Right lung (tissue), 5 donors: ENCODE data around the gene UBR2. TPM values are rescaled to one million over a fixed set of nuclear protein-coding genes. Genes with fewer than 3 reads are reported as not detected.
"Not testable (repeated sequence)": the region's sequence is repeated elsewhere in the genome, so short reads cannot be mapped to it uniquely, and the experiment has no call there.

Experiments used
- DNase-seq, 2 donors: peaks; one replicate each; pipeline ENCODE4 v3.0.0-alpha.2; 2013
- polyA plus RNA-seq, 5 donors: library from polyadenylated mRNA; unstranded; fragments of 120-200 nt; gene quantifications; one replicate each; pipeline versions ENCODE4 v1.2.1 to v1.2.3, GENCODE V29; 2013; ENCODE audit warnings: inconsistent platforms in 1 of 5, low replicate concordance in 1 of 5; ENCODE audit not compliant: insufficient read length in 5 of 5, insufficient read depth in 1 of 5

UBR2 gene
- polyA plus RNA-seq, 5 donors, result 20.9 to 34.6 (median 31.0) TPM

DNA sequence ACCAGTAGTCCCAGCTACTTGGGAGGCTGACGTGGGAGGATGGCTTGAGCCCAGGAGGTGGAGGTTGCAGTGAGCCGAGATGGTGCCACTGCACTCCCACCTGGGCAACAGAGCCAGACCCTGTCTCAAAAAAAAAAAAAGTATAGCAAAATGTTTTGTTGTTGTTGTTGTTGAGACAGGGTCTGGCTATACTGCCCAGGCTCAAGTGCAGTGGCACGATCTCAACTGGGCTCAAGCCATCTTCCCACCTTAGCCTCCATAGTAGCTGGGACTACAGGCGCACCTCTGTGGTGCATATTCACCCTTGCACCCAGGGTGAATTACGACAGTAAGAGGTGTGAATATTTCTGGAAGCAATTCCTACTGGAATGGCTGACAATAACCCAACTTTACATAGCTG, 11.4 kb upstream of the UBR2 start:
- DNase-seq, result no peak

DNA sequence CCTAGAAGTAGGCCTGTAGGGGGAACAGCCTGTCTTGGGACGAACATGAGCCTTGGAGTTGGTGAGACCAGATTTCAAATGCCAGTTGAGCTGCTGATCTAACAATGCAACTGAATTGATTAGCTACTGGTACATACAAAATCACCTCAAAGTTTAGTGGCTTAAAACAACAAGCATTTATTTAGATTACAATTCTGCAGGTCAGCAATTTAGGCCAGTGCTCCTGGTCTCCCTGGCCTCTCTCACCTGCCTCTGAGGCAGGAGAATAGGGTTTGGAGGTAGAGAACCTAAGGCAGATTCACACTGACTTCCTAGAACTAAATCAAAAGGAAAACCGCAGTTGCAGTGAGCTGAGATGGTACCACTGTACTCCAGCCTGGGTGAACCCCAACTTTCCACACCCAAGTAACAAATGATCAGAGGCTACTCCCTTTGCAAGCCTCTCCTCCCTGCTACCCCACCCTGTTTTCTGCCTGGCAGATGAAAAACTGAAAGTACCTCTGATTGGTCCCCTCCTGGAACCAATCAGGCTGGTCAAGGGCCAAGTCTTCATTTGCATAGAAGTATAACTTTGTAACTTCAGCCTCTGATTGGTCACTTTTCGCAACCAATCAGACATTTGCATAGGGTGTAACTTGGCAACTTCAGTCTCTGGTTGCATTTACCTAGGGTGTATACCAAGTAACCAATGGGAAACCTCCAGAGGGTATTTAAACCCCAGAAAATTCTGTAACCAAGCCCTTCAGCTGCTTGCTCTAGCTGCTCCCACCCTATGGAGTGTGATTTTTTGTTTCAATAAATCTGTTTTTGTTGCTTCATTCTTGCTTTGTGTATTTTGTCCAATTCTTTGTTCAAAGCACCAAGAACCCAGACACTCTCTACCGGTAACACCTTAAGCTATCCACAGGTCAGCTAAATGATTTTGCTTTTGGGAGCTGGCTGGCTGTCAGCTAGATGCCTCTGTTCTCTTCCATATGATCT, 8.1 kb upstream of the UBR2 start:
- no peak for DNase-seq

DNA sequence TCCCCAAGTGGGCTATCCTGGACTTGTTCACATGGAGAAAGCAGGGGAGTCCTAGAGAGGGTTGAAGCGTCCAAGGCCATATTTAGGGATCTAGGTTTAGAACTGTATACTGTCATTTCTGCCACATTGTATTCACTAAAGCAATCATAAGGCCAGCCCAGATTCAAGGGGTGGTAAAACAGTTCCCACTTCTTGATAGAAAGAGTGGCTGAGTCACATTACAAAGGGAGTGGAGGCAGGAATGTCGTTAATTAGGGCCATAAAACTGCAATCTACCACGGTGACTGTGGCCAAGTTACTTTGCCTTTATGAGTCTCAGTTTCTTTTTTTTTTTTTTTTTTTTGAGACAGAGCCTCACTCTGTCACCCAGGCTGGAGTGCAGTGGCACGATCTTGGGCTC, 7.4 kb upstream of the UBR2 start:
- DNase-seq, result no peak

GRCh38 chr6:42559276-42559675, 4.6 kb upstream of the UBR2 start:
- not testable (repeated sequence) for DNase-seq

GRCh38 chr6:42561986-42562385, 1.8 kb upstream of the UBR2 start:
- no peak for DNase-seq

DNA sequence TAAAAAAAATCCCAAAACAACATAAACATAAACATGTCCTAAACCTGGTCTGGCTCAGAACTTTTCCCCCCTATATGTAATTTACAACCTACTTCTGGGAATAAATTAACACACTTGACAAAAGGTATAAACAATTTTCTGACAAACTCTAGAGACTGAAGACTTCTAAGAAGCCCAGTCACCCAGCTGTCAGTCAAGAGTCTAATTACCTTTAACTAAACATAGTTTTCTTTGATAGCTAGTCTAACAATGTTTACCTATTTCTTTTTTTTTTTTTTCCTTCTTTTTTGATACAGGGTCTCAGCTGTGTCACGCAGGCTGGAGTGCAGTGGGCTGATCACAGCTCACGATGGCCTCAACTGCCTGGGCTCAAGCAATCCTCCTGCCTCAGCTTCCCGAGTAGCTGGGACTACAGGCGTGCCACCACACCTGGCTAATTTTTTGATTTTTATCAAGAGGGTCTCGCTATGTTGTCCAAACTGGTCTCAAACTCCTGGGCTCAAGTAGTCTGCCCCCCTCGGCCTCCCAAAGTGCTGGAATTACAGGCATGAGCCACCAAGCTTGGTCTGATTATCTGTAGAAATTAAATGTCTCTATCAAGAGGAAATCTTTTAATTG, 932 bp upstream of the UBR2 start:
- DNase-seq, result no peak

- no peak for DNase-seq
Measured at GRCh38 chr6:42564506-42564825, 637 bp downstream of the UBR2 start.

DNA sequence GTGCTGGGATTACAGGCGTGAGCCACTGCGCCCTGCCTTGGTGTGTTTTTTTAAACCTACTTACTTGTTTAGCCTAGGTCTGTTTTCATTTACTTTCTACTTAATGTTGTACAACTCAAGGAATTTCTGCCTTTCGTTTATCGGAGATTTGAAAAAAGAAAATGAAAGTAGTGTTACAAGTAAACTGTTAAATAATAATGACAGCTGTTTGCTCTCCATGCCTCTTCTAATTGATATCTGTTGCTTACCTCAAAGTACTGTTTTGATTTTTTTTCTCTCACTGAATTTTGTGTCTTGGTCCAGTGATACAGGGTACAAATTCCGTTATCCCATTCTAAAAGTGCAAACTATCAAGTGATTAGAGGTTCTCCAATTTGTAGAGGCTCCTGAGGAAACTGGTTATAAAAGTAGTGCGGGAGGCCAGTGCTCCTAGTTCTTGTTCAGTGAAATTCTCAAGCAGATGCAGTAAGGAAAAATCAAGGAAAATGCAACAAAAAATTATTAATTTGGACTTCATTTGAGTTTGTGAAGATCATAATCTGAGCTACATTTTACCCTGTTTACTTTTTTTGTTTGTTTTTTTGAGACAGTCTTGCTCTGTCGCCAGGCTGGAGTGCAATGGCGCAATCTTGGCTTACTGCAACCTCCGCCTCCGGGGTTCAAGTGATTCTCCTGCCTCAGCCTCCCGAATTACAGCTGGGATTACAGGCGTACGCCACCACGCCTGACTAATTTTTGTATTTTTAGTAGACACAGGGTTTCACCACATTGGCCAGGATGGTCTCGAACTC, 2.2 kb downstream of the UBR2 start:
- DNase-seq, result no peak

GRCh38 chr6:42566614-42567208, 2.9 kb downstream of the UBR2 start:
- DNase-seq, result no peak

DNA sequence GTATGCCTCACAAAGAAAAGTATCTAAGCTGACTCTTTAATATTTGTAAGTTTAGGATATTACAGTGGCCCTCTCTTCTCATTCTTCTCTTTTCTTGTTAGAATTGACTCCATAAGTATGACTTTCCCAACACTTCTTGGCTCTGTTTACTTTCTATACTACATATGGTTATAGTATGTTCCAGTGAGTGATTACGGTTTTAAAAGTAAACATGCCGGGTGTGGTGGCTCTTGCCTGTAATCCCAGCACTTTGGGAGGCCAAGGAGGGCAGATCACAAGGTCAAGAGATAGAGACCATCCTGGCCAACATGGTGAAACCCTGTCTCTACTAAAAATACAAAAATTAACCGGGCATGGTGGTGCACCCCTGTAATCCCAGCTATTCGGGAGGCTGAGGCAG, 3.4 kb downstream of the UBR2 start:
- DNase-seq, result not testable (repeated sequence)

DNA sequence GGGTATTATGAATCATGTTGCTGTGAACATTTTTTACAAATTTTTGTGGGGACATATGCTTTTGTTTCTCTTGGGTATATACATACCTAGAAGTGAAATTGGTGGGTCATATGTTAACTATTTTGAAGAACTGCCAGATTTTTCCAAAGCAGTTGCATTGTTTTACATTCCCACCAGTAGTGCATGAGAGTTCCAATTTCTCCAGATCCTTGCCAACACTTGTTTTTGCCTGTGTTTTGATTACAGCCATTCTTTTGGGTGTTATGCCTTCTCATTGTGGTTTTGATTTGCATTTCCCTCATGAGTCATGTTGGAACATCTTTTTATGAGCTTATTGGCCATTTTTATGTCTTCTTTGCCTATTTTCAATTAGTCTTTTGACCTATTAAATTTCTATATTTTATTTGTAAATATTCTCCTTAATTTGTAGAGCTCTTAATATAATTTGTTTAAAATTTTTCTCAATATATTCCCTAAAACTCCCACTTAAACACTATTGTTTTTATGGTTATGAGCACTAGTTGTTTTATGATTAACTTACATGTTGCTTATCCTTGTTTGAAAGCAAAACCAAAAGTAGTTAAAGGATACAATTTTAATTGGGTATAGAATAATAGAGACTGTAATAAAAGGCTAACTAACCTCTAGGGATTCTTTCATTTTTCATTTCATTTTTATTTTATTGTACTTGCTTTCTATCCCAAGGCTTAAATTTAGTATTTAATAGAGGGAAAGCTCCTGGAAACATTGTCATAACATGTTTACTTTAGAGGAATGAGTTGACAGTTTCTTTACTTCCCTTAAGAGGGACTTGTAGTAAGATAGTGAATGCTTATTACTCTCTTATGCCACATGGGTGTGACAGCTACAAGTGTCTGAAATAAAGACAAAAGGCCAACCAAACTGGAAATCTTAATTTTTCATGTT, 5.5 kb downstream of the UBR2 start:
- no peak for DNase-seq

GRCh38 chr6:42571611-42572342, 7.9 kb downstream of the UBR2 start:
- DNase-seq, result no peak

- DNase-seq, result no peak
Measured at GRCh38 chr6:42572523-42572922, 8.7 kb downstream of the UBR2 start.

GRCh38 chr6:42576538-42576937, 12.7 kb downstream of the UBR2 start:
- not testable (repeated sequence) for DNase-seq

GRCh38 chr6:42598300-42598699, 34.5 kb downstream of the UBR2 start:
- no peak for DNase-seq

- no peak for DNase-seq
Measured at GRCh38 chr6:42599558-42599957, 35.7 kb downstream of the UBR2 start.

DNA sequence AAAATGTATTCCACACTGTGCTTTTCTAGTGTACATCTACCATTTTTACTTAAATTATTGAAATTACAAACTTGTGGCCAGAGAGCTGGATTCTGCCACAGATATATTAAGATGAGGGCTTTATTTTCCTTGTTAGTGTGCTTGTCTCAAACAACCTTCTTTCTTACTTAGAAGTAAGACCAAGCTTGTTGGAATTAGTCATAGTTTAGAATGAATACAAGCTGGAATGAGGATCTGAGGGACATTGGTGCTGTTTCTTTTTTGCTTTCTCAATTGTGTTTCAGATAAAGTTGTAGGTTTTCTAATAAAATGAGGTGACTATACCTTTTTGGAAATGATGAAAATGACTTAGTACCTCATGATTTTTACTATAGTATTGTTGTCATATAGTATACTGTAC, 40.3 kb downstream of the UBR2 start:
- DNase-seq, result no peak

- DNase-seq, result not testable (repeated sequence)
Measured at GRCh38 chr6:42604699-42605098, 40.9 kb downstream of the UBR2 start.

DNA sequence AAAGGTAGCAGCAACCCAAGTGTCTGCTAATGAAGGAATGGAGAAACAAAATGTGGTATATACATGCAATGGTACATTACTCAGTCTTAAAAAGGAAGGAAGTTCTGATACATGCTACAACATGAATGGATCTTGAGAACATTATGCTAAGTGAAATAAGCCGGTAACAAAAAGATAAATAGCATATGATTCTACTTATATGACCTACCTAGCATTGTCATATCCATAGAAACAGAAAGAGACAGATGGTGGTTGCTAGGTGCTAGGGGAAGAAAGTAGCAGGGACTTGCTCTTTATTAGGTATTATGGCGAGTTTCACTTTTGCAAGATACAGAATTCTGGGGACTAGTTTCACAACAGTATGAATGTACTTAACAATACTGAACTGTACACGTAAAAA, 46.6 kb downstream of the UBR2 start:
- DNase-seq, result no peak

DNA sequence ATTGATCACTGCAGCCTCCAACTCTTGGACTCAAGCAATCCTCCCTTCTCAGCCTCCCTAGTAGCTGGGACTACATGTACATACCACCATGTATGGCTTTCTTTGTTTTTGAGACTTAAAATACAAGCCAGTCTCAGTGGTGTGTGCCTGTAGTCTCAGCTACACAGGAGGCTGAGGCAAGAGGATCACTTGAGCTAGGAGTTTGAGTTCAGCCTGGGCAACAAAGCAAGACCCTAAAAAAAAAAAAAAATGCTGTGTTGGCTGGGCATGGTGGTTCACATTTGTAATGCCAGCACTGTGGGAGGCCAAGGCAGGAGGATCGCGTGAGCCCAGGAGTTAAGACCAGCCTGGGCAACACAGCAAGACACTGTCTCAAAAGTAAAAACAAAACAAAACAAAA, 51.7 kb downstream of the UBR2 start:
- no peak for DNase-seq
